Measurements from ENCODE around the gene GPRC5D.

GPRC5D gene

GRCh38 chr12:12952036-12952435 lies at the start of gene GPRC5D:
Gene GPRC5D, minus strand, starts transcription at chr12:12952170. Its CDS starts 1,786 bp downstream, at chr12:12950384.
- no peak for DNase-seq (ENCODE audit: low read depth)

GRCh38 chr12:13001775-13002040 lies 49.7 kb upstream of the GPRC5D start:
- DNase-seq (ENCODE audit: low read depth): no peak

- DNase-seq (ENCODE audit: low read depth): no peak
These were observed 49.2 kb upstream of the GPRC5D start for GRCh38 chr12:13000925-13001774.

DNA sequence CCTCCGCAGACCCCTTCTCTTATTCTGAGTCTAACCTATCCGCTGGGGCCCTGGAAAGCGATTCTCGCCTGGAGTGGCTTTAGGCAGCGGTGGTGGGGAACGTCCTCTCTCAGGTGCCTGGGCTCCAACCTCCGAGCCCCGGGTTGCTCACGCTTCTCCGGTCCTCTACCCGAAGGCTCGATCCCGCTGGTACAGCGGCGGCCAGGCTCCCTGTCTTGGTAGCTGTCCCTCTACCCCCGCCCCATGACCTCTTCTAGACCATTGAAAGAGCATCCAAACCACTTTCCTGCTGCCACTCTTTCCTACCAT lies 48.6 kb upstream of the GPRC5D start:
- no peak for DNase-seq (ENCODE audit: low read depth)

DNA sequence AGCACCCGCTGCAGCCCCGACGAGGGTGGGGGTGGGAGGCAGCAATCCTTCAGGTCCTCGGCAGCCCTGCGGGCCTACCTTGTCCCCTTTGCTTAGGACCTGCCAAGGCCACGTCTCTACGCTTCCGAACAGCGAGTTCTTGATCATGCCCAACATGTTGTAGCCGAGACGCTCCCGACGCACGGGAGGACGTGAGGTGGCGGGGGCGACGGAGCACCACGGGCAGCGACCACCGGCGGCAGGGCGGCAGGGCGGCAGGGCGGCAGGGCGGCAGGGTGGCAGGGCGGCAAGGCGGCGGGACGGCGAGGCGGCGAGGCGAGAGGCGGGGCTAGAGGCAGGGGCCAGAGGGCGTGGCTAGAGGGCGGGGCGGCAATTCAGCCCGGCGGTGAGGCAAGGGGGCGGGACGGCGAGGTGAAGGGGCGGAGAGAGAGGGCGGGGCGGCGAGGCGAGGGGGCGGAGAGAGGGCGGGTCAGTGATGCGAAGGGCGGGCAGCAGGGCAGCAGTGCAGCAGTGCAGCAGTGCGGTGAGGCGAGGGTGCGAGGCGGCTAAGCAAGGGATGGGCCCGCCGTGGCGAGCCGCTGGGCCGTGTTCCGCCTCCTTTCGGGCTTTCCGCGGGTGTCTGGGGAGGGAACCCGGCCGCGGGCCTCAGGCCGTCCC lies 48.1 kb upstream of the GPRC5D start, which contains the start of gene HEBP1:
Gene HEBP1 (minus strand): TSS at position 307 of the 657 bp plus-strand sequence. CDS start 151 bp downstream, at position 156.
- peak; percentile 61 for DNase-seq (ENCODE audit: low read depth)

DNA sequence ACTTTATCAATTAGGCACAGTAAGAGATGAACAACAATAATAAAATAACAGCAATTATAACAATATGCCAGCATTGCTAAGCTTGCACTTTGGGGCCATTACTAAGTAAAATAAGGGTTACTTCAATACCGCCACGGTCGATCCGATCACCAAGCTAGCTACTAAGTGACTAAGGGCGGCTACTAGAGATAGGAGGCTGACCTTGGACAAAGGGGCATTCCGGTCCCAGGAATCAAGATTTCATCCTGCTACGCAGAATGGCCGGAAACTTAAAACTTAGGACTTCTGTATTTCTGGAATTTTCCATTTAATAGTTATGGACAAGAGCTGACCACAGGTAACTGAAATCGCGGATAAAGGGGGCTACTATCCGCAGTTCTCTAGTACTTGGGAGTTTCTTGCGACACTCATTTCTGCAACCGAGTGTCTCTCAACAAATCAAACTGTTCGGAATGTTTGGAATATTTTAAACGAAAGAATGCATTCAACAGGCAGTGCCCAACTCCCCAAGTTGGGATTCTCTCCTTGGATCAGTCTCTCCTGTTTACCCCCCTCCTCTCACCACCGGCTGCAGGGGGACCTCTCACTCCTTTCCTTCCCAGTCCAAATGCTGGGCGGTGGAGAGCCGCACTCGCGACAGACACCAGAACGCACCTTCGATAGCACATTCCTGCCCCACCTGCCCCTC lies 47.4 kb upstream of the GPRC5D start:
- DNase-seq (ENCODE audit: low read depth): no peak

DNA sequence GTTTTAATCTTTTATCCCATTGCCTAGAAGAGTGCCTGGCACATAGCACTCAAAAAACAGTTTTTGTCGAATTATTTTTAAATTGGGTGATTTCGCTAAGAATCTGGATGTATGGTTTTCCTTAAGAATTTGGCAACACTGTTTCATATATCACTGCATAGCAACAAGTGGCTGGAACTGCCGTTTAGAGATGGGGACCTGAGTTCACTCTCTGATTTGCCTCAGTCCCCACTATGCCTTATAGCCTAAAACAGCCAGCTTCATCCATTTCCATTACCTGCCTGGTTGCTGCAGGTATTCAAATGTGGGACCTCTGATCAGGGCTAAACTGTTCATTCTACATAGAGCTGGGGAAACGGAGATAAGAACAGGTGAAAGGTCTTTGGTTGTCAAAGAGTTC lies 46.3 kb upstream of the GPRC5D start:
- DNase-seq (ENCODE audit: low read depth): no peak

GRCh38 chr12:12997734-12998133 lies 45.8 kb upstream of the GPRC5D start:
- DNase-seq (ENCODE audit: low read depth): no peak

- no peak for DNase-seq (ENCODE audit: low read depth)
These were observed 45.2 kb upstream of the GPRC5D start for GRCh38 chr12:12997156-12997555.

- DNase-seq (ENCODE audit: low read depth): no peak
These were observed 44.2 kb upstream of the GPRC5D start for GRCh38 chr12:12996209-12996608.

GRCh38 chr12:12995088-12995487 lies 43.1 kb upstream of the GPRC5D start:
- no peak for DNase-seq (ENCODE audit: low read depth)

DNA sequence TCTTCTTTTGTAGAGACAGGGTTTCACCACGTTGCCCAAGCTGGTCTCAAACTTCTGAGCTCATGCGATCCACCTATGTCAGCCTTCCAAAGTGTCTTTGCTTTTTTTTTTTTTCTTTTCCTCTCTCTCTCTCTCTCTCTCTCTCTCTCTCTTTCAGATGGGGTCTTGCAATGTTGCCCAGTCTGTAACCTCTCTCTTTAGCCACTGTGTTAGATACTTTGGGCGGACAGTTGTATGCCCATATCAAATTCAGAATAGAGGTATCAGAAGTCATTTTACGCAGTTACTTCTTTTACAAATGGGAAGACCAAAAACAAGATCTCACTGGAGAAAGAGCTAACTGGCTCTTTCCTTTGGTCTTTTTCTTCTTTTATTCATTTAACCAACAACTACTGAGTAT lies 41.4 kb upstream of the GPRC5D start:
- DNase-seq (ENCODE audit: low read depth): no peak

GRCh38 chr12:12992418-12993130 lies 40.6 kb upstream of the GPRC5D start:
- no peak for DNase-seq (ENCODE audit: low read depth)

GRCh38 chr12:12990700-12991468 lies 38.9 kb upstream of the GPRC5D start:
- DNase-seq (ENCODE audit: low read depth): no peak

- no peak for DNase-seq (ENCODE audit: low read depth)
These were observed 35.5 kb upstream of the GPRC5D start for GRCh38 chr12:12987421-12987820.

DNA sequence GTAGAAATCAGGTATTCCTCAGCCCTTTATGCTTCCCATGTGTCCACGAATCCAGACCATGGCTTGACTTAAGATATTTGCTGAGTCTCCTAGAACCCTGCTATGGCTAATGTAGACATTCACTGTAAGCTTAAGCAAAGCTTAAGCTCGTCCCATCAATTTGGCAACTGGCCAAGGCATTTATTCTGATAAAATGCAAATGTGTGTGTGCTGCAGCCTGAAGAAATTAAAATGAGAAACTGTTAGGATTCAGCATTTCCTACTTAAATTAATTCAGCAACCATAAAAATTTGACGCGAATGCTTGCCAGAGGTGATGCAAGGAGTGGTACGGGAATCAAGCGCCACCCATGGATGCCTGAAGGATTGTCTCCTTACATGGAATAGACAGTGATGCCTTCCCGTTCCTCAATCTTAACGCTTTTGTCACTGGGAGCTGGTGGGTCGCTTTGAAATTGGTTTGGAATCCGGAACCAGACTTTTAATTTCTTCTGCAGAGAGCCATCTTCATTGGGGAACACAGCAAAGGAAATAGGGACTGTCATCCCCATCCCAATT lies 34.9 kb upstream of the GPRC5D start:
- no peak for DNase-seq (ENCODE audit: low read depth)

DNA sequence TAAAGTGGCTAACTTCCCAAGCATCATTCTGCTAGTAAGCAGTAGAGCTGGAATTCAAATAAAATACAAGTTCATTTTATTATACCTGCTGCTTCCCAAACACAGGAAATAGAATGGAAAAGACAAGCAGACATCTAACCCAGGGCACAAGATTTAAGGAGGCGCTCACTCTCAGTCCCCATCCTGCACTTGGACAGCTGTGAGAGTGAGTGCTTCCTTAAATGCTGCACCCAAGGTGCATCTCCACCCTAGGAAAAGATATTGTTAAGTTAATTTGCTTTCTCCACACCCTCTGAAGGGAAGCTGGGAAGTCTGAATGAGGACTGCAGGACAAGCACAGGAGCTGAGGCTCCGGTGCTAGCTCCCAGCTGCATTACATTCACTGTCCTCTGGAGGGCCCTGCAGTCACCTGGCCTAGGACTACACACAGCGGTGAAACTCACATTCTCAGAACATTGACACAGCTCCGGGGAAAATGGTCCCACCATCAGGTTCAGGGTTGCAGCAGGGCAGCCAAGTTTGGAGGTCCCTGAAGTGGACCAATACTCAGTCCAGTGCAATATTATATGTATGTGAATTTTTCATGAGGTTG lies 33.9 kb upstream of the GPRC5D start:
- DNase-seq (ENCODE audit: low read depth): no peak

GRCh38 chr12:12984149-12984548 lies 32.2 kb upstream of the GPRC5D start:
- no peak for DNase-seq (ENCODE audit: low read depth)

DNA sequence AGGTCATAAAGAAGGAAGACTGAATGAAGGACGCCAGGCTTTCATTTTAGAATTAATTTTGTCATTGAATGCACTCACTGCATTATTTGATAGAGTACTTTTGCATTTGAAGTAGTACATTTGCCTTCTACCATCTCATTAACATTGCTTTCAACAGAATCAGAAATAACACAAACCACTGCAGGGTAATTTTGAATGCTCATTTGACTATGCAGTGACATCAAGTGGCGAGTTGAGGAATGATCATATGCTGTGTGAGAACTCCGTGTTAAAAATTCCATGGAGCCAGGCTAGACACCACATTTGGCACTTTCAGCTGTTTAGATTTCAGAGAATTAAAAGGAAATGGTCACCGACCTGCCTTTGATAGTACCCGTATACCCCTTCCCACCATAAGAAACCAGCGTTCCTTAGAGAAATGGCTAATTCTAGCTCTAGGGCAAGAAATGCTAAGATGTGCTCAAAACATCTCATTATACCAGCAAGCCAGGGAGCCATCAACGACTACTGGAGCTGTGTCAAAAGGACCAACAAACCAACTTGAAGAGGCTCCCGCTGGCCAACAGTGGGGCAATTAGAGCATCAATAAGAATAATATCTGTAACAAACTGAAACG lies 31.6 kb upstream of the GPRC5D start:
- no peak for DNase-seq (ENCODE audit: low read depth)

- DNase-seq (ENCODE audit: low read depth): no peak
These were observed 30.4 kb upstream of the GPRC5D start for GRCh38 chr12:12982331-12982730.
